GM18526 (cell line): ENCODE results near the gene STK4.

Experiments used
- POLR2A ChIP-seq: IDR thresholded peaks from 3 replicates; pipeline ENCODE4 v1.6.1; 2011; ENCODE audit not compliant: insufficient read length; ENCODE audit errors: extremely low read depth

The STK4 gene

GRCh38 chr20:45069261-45069660, 102.9 kb downstream of the STK4 start:
- no peak for TF ChIP-seq POLR2A

GRCh38 chr20:45070932-45071632, 104.8 kb downstream of the STK4 start:
- TF ChIP-seq POLR2A, result no peak

- TF ChIP-seq POLR2A, result no peak
Observed at GRCh38 chr20:45072066-45072465, 105.8 kb downstream of the STK4 start.

GRCh38 chr20:45073221-45073620, 106.9 kb downstream of the STK4 start:
- TF ChIP-seq POLR2A, result no peak

GRCh38 chr20:45077559-45077958, 111.2 kb downstream of the STK4 start:
- no peak for TF ChIP-seq POLR2A

GRCh38 chr20:45080867-45081624, 114.7 kb downstream of the STK4 start:
- no peak for TF ChIP-seq POLR2A

GRCh38 chr20:45082468-45082867, 116.2 kb downstream of the STK4 start:
- no peak for TF ChIP-seq POLR2A

- TF ChIP-seq POLR2A, result no peak
Observed at GRCh38 chr20:45083127-45083526, 116.8 kb downstream of the STK4 start.

- no peak for TF ChIP-seq POLR2A
Observed at GRCh38 chr20:45085289-45085688, 119.0 kb downstream of the STK4 start.

GRCh38 chr20:45085867-45086266, 119.6 kb downstream of the STK4 start:
- no peak for TF ChIP-seq POLR2A

GRCh38 chr20:45087097-45087790, 120.9 kb downstream of the STK4 start:
- no peak for TF ChIP-seq POLR2A

GRCh38 chr20:45087814-45088213, 121.5 kb downstream of the STK4 start:
- TF ChIP-seq POLR2A, result no peak

- no peak for TF ChIP-seq POLR2A
Observed at GRCh38 chr20:45088247-45088646, 121.9 kb downstream of the STK4 start.

- no peak for TF ChIP-seq POLR2A
Observed at GRCh38 chr20:45090481-45090880, 124.2 kb downstream of the STK4 start.

GRCh38 chr20:45091366-45091765, 125.1 kb downstream of the STK4 start:
- TF ChIP-seq POLR2A, result no peak

- TF ChIP-seq POLR2A, result no peak
Observed at GRCh38 chr20:45092898-45093297, 126.6 kb downstream of the STK4 start.
